Head of caudate nucleus (tissue), 42 donors: Measurements from ENCODE around the gene FAM120B.
"Not testable (repeated sequence)": the region's sequence is repeated elsewhere in the genome, so short reads cannot be mapped to it uniquely, and the experiment has no call there.

Source experiments
- DNase-seq, 42 donors: peaks; one replicate each; pipeline versions ENCODE4 v3.0.0 to v3.0.0-alpha.2; 2020 to 2021; ENCODE audit warnings: mixed read lengths in 7 of 42
- intact Hi-C: fragments of 100-400 bp; cut with DNase I; formaldehyde crosslinking; loops from one replicate; pipeline ENCODE4 v1.15.0; 2022

Gene FAM120B

GRCh38 chr6:170306324-170307079, at the start of gene FAM120B:
FAM120B (plus strand) TSS chr6:170306758; CDS start chr6:170317391, 10,633 bp downstream.
- peak; percentile 92 to 99 (median 98) for DNase-seq
- intact Hi-C loops: loop anchor here (10.0 kb wide), 1 partner anchor 218 kb away; no protein-coding TSS in a partner anchor

GRCh38 chr6:170257376-170257775, 49.2 kb upstream of the FAM120B start:
- peak in 1 of 42 donors; percentile 8 for DNase-seq
- intact Hi-C loops: no loop called here

- intact Hi-C loops: no loop called here
- DNase-seq: peak in 1 of 42 donors; percentile 10
These were observed 48.2 kb upstream of the FAM120B start for GRCh38 chr6:170258407-170258806.

GRCh38 chr6:170259278-170259677, 47.3 kb upstream of the FAM120B start:
- intact Hi-C loops: no loop called here

GRCh38 chr6:170260686-170261085, 45.9 kb upstream of the FAM120B start:
- intact Hi-C loops: no loop called here
- no peak for DNase-seq

More at GRCh38 chr6:170259278-170259677, 47.3 kb upstream of the FAM120B start:
- DNase-seq: no peak

- DNase-seq: no peak
- intact Hi-C loops: no loop called here
These were observed 44.7 kb upstream of the FAM120B start for GRCh38 chr6:170261643-170262488.

- peak in 40 of 42 donors; percentile 40 to 84 (median 67) for DNase-seq
- intact Hi-C loops: no loop called here
These were observed 44.0 kb upstream of the FAM120B start for GRCh38 chr6:170262489-170263088.

- DNase-seq: no peak
These were observed 43.1 kb upstream of the FAM120B start for GRCh38 chr6:170263410-170263809.

GRCh38 chr6:170264086-170264485, 42.5 kb upstream of the FAM120B start:
- intact Hi-C loops: no loop called here
- no peak for DNase-seq

More at GRCh38 chr6:170263410-170263809, 43.1 kb upstream of the FAM120B start:
- intact Hi-C loops: no loop called here

- DNase-seq, intact Hi-C loops: not testable (repeated sequence)
These were observed 41.9 kb upstream of the FAM120B start for GRCh38 chr6:170264644-170265043.

GRCh38 chr6:170265655-170266054, 40.9 kb upstream of the FAM120B start:
- peak; percentile 50 to 91 (median 79) for DNase-seq
- intact Hi-C loops: no loop called here

- DNase-seq: peak in 41 of 42 donors; percentile 45 to 89 (median 74)
- intact Hi-C loops: no loop called here
These were observed 40.3 kb upstream of the FAM120B start for GRCh38 chr6:170266061-170266825.

- intact Hi-C loops: no loop called here
- DNase-seq: no peak
These were observed 38.9 kb upstream of the FAM120B start for GRCh38 chr6:170267688-170268087.

GRCh38 chr6:170268216-170269129, 38.1 kb upstream of the FAM120B start:
- intact Hi-C loops: no loop called here
- no peak for DNase-seq

- no peak for DNase-seq
- intact Hi-C loops: no loop called here
These were observed 37.3 kb upstream of the FAM120B start for GRCh38 chr6:170269151-170269845.

GRCh38 chr6:170269846-170270541, 36.6 kb upstream of the FAM120B start:
- no peak for DNase-seq
- intact Hi-C loops: no loop called here
